PC-3 (cell line): ENCODE data around the gene KRT82. TPM values are rescaled to one million over a fixed set of nuclear protein-coding genes. Genes with fewer than 3 reads are reported as not detected.
"Not testable (repeated sequence)": the region's sequence is repeated elsewhere in the genome, so short reads cannot be mapped to it uniquely, and the experiment has no call there.

Source experiments
- ATAC-seq: fragments of 200-7000 bp; cut with Tn5 transposase; 2 replicates; pipeline ENCODE4 v1.9.1; 2020; ENCODE audit warnings: mild to moderate bottlenecking, moderate library complexity
- BruUV-seq: library from RNA; stranded (reverse); fragments of 400-500 nt; replicated peaks from 2 replicates; lab custom pipeline; 2021; lab: Mats Ljungman, UMichigan
- CTCF ChIA-PET: fragments of 300-600 bp; sonication (Branson Sonifier 250); formaldehyde crosslinking; loops from one replicate; lab custom pipeline; 2022; ENCODE audit warnings: antibody characterized with exemption; lab: Charles Lee
- POLR2A ChIA-PET: fragments of 300-600 bp; sonication (Branson Sonifier 250); formaldehyde crosslinking; loops from one replicate; lab custom pipeline; 2022; ENCODE audit warnings: antibody characterized with exemption; ENCODE audit not compliant: unreplicated experiment; lab: Charles Lee
- DNase-seq: peaks from one replicate; pipeline ENCODE4 v3.0.0-alpha.2; 2015
- H2AFZ ChIP-seq: fragments of 300-600 bp; sonication (generic); 2 replicates; pipeline ENCODE4 v1.6.0; 2016; ENCODE audit warnings: antibody characterized with exemption, low read length
- H3F3A ChIP-seq: fragments of 300-600 bp; sonication (generic); one replicate; pipeline ENCODE4 v1.6.0; 2017; ENCODE audit warnings: antibody characterized with exemption, low read length, control low read depth, mild to moderate bottlenecking; ENCODE audit not compliant: unreplicated experiment
- H3K27ac ChIP-seq: fragments of 300-600 bp; sonication (generic); 2 replicates; pipeline ENCODE4 v1.5.1; 2016; ENCODE audit warnings: mild to moderate bottlenecking, low read length
- H3K27me3 ChIP-seq: fragments of 300-600 bp; sonication (generic); 2 replicates; pipeline ENCODE4 v1.6.1; 2016; ENCODE audit warnings: low read length, mixed read lengths
- H3K36me3 ChIP-seq: fragments of 300-600 bp; sonication (generic); 2 replicates; pipeline ENCODE4 v1.6.1; 2016; ENCODE audit warnings: low read depth, mixed run types, low read length, mixed read lengths
- H3K4me1 ChIP-seq: fragments of 300-600 bp; sonication (generic); 2 replicates; pipeline ENCODE4 v1.5.1; 2016; ENCODE audit warnings: low read length; ENCODE audit not compliant: insufficient read depth
- H3K4me2 ChIP-seq: fragments of 300-600 bp; sonication (generic); 2 replicates; pipeline ENCODE4 v1.6.0; 2016; ENCODE audit warnings: low read length
- H3K4me3 ChIP-seq: fragments of 300-600 bp; sonication (generic); 2 replicates; pipeline ENCODE4 v1.5.1; 2016; ENCODE audit warnings: mild to moderate bottlenecking, low read length, mixed read lengths
- H3K79me2 ChIP-seq: fragments of 300-600 bp; sonication (generic); 2 replicates; pipeline ENCODE4 v1.6.1; 2017; ENCODE audit warnings: low read length, mixed read lengths
- H3K9ac ChIP-seq: fragments of 300-600 bp; sonication (generic); 2 replicates; pipeline ENCODE4 v1.6.0; 2016; ENCODE audit warnings: mild to moderate bottlenecking, low read length
- H3K9me2 ChIP-seq: fragments of 300-600 bp; sonication (generic); replicated peaks from 2 replicates; pipeline ENCODE4 v1.6.1; 2016; ENCODE audit warnings: mixed run types, low read length, mixed read lengths
- H3K9me3 ChIP-seq: fragments of 300-600 bp; sonication (generic); 2 replicates; pipeline ENCODE4 v1.6.1; 2016; ENCODE audit warnings: low read length, mixed read lengths
- H4K20me1 ChIP-seq: fragments of 300-600 bp; sonication (generic); 2 replicates; pipeline ENCODE4 v1.6.1; 2016; ENCODE audit warnings: low read length, mixed read lengths
- EZH2 ChIP-seq: fragments of 300-600 bp; sonication (generic); IDR thresholded peaks from one replicate; pipeline ENCODE4 v1.6.1; 2017; ENCODE audit warnings: antibody characterized with exemption, mild to moderate bottlenecking, low read length; ENCODE audit not compliant: unreplicated experiment
- EZH2phosphoT487 ChIP-seq: fragments of 300-600 bp; sonication (generic); IDR thresholded peaks from 2 replicates; pipeline ENCODE4 v1.6.1; 2018; ENCODE audit warnings: mild to moderate bottlenecking, antibody characterized with exemption, low read length, borderline replicate concordance
- intact Hi-C: fragments of 100-400 bp; cut with micrococcal nuclease; formaldehyde crosslinking; loops from 2 replicates; pipeline ENCODE4 v1.9.0; 2023
- total RNA-seq: library from RNA; depleted of rRNA; stranded (reverse); fragments of >200 nt; gene quantifications from 2 replicates; pipeline ENCODE4 v1.2.3, GENCODE V29; 2014
- TF ChIP-seq, protein P1 (sequence below): fragments of 300-600 bp; sonication (generic); conservative IDR thresholded peaks from 2 replicates; pipeline ENCODE4 v1.5.1; 2017; ENCODE audit warnings: antibody characterized with exemption, low read depth, mild to moderate bottlenecking, low read length

Gene KRT82
- total RNA-seq, 1 experiment from 2014 or later = 0.29 TPM

DNA sequence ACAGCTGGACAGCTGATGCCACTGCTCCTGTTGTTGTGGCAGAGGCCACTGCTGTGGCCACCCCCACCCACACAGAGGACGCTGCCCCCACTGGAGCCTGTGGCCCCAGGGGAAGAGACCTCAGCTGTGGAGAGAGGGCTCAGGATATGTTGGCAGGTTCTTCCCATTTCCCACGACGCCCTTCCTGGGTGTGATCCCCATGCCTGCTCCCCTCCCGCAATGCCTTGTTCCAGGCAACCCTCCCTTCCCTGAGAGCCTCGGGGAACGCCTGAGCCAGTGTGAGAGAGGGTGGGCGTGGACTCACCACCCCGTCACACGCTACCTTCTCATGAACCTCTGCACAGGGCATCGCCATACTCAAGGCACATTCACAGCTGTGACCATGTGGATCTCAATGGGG lies 5.7 kb upstream of the KRT82 start:
- BruUV-seq = no TSS peak
- CTCF ChIA-PET = no interaction called here

GRCh38 chr12:52410589-52411248 lies 4.6 kb upstream of the KRT82 start:
- intact Hi-C loops, CTCF ChIA-PET, H3K4me2 ChIP-seq, ATAC-seq, H3K27ac ChIP-seq, H3K27me3 ChIP-seq, H3K9me3 ChIP-seq, H3K79me2 ChIP-seq, DNase-seq, H3K36me3 ChIP-seq, H4K20me1 ChIP-seq, BruUV-seq, H3K4me3 ChIP-seq, H3K9me2 ChIP-seq, POLR2A ChIA-PET, H3K4me1 ChIP-seq, H3K9ac ChIP-seq, H2AFZ ChIP-seq, H3F3A ChIP-seq: not testable (repeated sequence)

More for the DNA sequence above, 5.7 kb upstream of the KRT82 start:
- H3K79me2 ChIP-seq = no peaks in the 10 kb centered on the region
- H4K20me1 ChIP-seq = no peaks in the 10 kb centered on the region
- H3K9me2 ChIP-seq = no peaks in the 10 kb centered on the region
- H3K36me3 ChIP-seq = no peaks in the 10 kb centered on the region
- H3K9me3 ChIP-seq = no peaks in the 10 kb centered on the region
- H3K4me2 ChIP-seq = no peak overlapping the region
- intact Hi-C loops = no loop called here
- no peaks in the 10 kb centered on the region for H3K27me3 ChIP-seq
- no peak overlapping the region for H3K9ac ChIP-seq
- no peak for TF ChIP-seq EZH2
- TF ChIP-seq, protein P1, sequence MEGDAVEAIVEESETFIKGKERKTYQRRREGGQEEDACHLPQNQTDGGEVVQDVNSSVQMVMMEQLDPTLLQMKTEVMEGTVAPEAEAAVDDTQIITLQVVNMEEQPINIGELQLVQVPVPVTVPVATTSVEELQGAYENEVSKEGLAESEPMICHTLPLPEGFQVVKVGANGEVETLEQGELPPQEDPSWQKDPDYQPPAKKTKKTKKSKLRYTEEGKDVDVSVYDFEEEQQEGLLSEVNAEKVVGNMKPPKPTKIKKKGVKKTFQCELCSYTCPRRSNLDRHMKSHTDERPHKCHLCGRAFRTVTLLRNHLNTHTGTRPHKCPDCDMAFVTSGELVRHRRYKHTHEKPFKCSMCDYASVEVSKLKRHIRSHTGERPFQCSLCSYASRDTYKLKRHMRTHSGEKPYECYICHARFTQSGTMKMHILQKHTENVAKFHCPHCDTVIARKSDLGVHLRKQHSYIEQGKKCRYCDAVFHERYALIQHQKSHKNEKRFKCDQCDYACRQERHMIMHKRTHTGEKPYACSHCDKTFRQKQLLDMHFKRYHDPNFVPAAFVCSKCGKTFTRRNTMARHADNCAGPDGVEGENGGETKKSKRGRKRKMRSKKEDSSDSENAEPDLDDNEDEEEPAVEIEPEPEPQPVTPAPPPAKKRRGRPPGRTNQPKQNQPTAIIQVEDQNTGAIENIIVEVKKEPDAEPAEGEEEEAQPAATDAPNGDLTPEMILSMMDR = no peak
- no peak for TF ChIP-seq EZH2phosphoT487
- POLR2A ChIA-PET = no interaction called here
- no peak overlapping the region for H3K4me3 ChIP-seq
- no peaks in the 10 kb centered on the region for H3F3A ChIP-seq
- H2AFZ ChIP-seq = no peak overlapping the region
- no peak for DNase-seq
- no peak overlapping the region for H3K27ac ChIP-seq
- H3K4me1 ChIP-seq = peaks cover 5% of the 10 kb centered on the region; the same call in 1 of the 2 replicates
- no peak for ATAC-seq

DNA sequence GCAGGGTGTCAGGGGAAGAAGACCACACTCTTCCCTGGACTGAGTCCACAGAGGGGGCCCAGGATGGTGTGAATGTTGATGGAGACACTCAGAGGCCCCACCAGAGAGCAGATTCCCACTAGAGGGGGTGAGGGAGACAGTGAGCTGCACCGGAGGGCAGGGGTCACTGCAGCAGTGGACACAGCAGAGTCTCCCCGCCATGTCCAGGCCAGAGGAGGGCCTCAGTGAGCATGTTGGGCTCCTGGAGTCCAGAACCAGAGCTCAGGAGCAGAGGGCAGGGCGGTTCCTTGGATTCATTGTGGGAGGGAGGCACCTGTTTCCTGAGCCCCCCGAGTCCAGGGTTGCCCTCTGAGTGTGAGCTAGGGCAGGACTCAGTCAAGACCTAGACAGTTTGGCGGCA lies 1.8 kb upstream of the KRT82 start:
- Histone ChIP-seq H3K27me3 (no peaks in the 10 kb centered on the region), H3K79me2 (no peaks in the 10 kb centered on the region), H3K4me2 (no peak overlapping the region), H3K4me3 (no peak overlapping the region), H3F3A (no peaks in the 10 kb centered on the region), H4K20me1 (no peaks in the 10 kb centered on the region), H2AFZ (no peak overlapping the region), H3K9ac (no peak overlapping the region), H3K4me1 (no peaks in the 10 kb centered on the region), H3K9me2 (no peaks in the 10 kb centered on the region), H3K9me3 (no peaks in the 10 kb centered on the region), H3K27ac (no peak overlapping the region), H3K36me3 (no peaks in the 10 kb centered on the region)
- CTCF ChIA-PET = no interaction called here
- TF ChIP-seq EZH2phosphoT487 (no peak), EZH2 (no peak)
- TF ChIP-seq, protein P1 = peak; percentile 30; the same call in 1 of the 2 replicates
- ATAC-seq (no peak), DNase-seq (no peak)
- BruUV-seq = no TSS peak
- intact Hi-C loops = no loop called here
- POLR2A ChIA-PET = no interaction called here
